IPS-18a (cell line): Measurements from ENCODE around the gene SLC1A4.

Experiments used
- H3K27ac ChIP-seq: one replicate; pipeline ENCODE4 v1.5.1; 2013; ENCODE audit warnings: low read length
- H3K27me3 ChIP-seq: one replicate; pipeline ENCODE4 v1.6.1; 2013; ENCODE audit warnings: mild to moderate bottlenecking, low read length; ENCODE audit not compliant: control insufficient read depth, insufficient read depth
- H3K36me3 ChIP-seq: one replicate; pipeline ENCODE4 v1.6.1; 2013; ENCODE audit warnings: low read depth, low read length; ENCODE audit not compliant: control insufficient read depth
- H3K4me1 ChIP-seq: one replicate; pipeline ENCODE4 v1.6.1; 2013; ENCODE audit warnings: low read depth, low read length; ENCODE audit not compliant: control insufficient read depth
- H3K4me3 ChIP-seq: one replicate; pipeline ENCODE4 v1.5.1; 2013; ENCODE audit warnings: low read length
- H3K9ac ChIP-seq: one replicate; pipeline ENCODE4 v1.6.1; 2013; ENCODE audit warnings: mild to moderate bottlenecking, low read length, moderate library complexity
- H3K9me3 ChIP-seq: one replicate; pipeline ENCODE4 v1.6.1; 2013; ENCODE audit warnings: low read depth, low read length; ENCODE audit not compliant: control insufficient read depth

SLC1A4 gene

DNA sequence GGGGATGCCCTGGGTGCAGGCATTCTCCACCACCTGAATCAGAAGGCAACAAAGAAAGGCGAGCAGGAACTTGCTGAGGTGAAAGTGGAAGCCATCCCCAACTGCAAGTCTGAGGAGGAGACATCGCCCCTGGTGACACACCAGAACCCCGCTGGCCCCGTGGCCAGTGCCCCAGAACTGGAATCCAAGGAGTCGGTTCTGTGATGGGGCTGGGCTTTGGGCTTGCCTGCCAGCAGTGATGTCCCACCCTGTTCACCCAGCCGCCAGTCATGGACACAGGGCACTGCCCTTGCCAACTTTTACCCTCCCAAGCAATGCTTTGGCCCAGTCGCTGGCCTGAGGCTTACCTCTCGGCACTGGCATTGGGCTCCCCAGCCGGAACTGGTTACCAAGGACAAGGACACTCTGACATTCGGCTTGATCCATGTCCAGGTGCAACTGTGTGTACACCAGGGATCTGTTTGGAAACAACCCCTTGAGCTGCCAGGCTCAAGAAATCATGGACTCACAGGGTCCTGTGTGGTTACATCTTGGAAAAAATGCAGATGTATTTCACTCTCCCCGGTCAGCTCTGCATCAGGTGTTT, 31.8 kb downstream of the SLC1A4 start:
- no peaks in the 10 kb centered on the region for H3K4me1 ChIP-seq
- no peak overlapping the region for H3K27ac ChIP-seq
- no peaks in the 10 kb centered on the region for H3K27me3 ChIP-seq
- no peaks in the 10 kb centered on the region for H3K9me3 ChIP-seq
- no peaks in the 10 kb centered on the region for H3K36me3 ChIP-seq
- H3K9ac ChIP-seq, result no peak overlapping the region
- no peak overlapping the region for H3K4me3 ChIP-seq

- Histone ChIP-seq H3K9ac (no peak overlapping the region), H3K4me3 (no peak overlapping the region), H3K36me3 (no peaks in the 10 kb centered on the region), H3K4me1 (no peaks in the 10 kb centered on the region), H3K9me3 (no peaks in the 10 kb centered on the region), H3K27ac (no peak overlapping the region), H3K27me3 (no peaks in the 10 kb centered on the region)
Observed at GRCh38 chr2:65021709-65022108, 32.5 kb downstream of the SLC1A4 start.

- no peaks in the 10 kb centered on the region for H3K36me3 ChIP-seq
- no peak overlapping the region for H3K27ac ChIP-seq
- no peak overlapping the region for H3K9ac ChIP-seq
- no peaks in the 10 kb centered on the region for H3K9me3 ChIP-seq
- no peak overlapping the region for H3K4me3 ChIP-seq
- no peaks in the 10 kb centered on the region for H3K27me3 ChIP-seq
- H3K4me1 ChIP-seq, result no peaks in the 10 kb centered on the region
Observed at GRCh38 chr2:65022189-65022588, 33.0 kb downstream of the SLC1A4 start.

- H3K27ac ChIP-seq, result no peak overlapping the region
- H3K36me3 ChIP-seq, result no peaks in the 10 kb centered on the region
- no peak overlapping the region for H3K4me3 ChIP-seq
- H3K9ac ChIP-seq, result no peak overlapping the region
- no peaks in the 10 kb centered on the region for H3K4me1 ChIP-seq
- H3K9me3 ChIP-seq, result no peaks in the 10 kb centered on the region
- H3K27me3 ChIP-seq, result no peaks in the 10 kb centered on the region
Observed at GRCh38 chr2:65023742-65024141, 34.5 kb downstream of the SLC1A4 start.

DNA sequence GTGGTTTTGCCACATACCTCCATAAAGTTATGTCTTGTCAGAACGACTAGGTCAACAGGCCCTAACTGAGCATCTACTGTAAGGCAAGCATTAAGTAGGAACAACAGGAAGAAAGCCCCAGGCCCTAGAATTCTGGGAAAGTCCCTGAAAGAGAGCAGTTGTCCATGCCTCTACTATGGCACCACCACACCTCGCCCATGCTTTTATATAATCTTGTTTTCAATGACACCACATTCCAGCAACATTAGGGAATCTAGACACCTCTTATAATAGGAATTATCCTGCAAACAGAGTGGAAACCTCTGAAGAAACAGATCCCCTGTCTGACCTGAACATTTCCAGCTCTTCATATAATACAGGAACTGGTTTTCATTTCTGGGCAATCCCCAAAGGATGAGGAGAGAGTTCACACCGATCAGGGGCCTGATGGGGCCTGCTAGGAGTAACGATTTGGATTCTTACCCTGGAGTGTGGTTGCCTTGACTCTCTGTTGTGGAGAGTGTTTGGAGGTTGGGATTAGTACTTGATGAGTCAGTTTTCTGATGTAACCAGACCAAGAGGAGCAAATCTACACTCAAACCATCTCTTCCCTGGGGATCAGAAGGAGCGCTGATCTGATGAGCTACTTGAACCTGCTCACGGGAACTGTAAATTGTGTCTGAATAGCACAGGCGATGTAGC, 35.1 kb downstream of the SLC1A4 start:
- Histone ChIP-seq H3K9me3 (no peaks in the 10 kb centered on the region), H3K4me3 (no peak overlapping the region), H3K4me1 (no peaks in the 10 kb centered on the region), H3K27ac (no peak overlapping the region), H3K27me3 (no peaks in the 10 kb centered on the region), H3K36me3 (no peaks in the 10 kb centered on the region), H3K9ac (no peak overlapping the region)

DNA sequence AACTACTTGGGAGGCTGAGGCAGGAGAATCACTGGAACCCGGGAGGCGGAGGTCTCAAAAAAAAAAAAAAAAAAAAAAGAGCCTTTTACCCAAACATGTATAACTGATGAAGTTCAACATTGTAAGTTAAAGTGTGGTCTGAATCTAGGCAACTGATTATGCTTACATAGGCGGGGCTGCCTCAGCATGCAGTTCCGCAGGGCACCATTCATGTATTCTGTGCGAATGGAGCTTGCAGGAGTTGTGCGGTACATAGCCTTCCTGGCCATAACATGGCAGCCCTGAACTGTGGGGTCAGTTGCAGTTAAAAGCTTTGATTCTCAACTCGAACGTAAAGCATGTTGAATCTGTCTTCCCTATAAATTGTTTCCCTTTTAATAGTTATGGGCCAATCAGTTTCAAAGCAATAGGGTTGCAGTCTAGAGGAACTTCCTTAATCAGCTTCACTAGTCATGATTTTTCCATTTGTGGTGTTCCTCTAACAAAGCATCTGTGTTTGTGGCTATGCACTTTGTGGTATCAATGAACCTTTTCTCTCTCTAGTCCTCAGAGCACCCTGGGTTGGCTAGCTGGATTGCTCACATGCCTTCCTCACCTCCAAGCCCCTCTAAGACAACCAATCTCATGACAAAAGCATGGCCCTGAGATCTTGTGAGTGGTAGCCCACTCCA, 36.4 kb downstream of the SLC1A4 start:
- H3K27ac ChIP-seq, result no peak overlapping the region
- H3K9ac ChIP-seq, result no peak overlapping the region
- H3K9me3 ChIP-seq, result no peaks in the 10 kb centered on the region
- peaks cover 2% of the 10 kb centered on the region for H3K4me1 ChIP-seq
- H3K36me3 ChIP-seq, result no peaks in the 10 kb centered on the region
- no peaks in the 10 kb centered on the region for H3K27me3 ChIP-seq
- H3K4me3 ChIP-seq, result no peak overlapping the region

GRCh38 chr2:65026154-65026553, 37.0 kb downstream of the SLC1A4 start:
- Histone ChIP-seq H3K36me3 (no peaks in the 10 kb centered on the region), H3K27ac (no peak overlapping the region), H3K27me3 (no peaks in the 10 kb centered on the region), H3K9me3 (no peaks in the 10 kb centered on the region), H3K4me1 (peaks cover 7% of the 10 kb centered on the region), H3K4me3 (no peak overlapping the region), H3K9ac (no peak overlapping the region)

DNA sequence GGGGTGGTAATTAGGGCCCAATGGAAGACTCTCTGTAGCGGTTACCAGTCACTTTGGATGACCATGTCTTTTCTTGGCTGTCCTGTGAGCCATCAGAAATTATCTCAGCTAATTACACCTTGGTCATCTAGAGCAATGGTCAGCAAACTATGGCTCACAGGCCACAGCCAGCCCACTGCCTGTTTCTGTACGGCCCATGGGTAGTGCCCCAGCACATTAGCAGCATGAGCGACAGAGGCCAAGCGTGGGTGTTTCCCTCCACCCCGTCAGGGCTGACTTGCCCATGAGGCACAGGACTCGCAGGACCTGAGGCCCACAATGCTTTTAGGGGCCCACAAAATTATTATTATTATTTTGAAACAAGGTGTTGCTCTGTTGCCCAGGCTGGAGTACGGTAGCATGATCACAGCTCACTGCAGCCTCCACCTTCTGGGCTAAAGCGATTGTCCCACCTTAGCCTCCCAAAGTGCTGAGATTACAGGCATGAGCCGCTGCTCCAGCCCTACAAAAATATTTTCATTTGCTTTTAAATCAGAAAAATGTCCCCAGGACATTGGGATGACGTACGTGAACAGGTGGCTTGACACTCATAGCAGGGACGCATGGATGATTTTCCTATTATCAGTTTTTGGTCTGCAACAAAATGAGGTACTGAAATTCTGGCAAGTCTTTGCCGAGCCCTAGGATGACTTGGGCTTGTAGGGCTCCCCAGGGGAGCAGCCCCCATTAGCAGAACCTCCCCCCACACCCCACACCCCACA, 37.7 kb downstream of the SLC1A4 start:
- H3K36me3 ChIP-seq, result no peaks in the 10 kb centered on the region
- H3K4me1 ChIP-seq, result peaks cover 15% of the 10 kb centered on the region
- no peak overlapping the region for H3K4me3 ChIP-seq
- H3K27me3 ChIP-seq, result no peaks in the 10 kb centered on the region
- no peaks in the 10 kb centered on the region for H3K9me3 ChIP-seq
- H3K9ac ChIP-seq, result no peak overlapping the region
- no peak overlapping the region for H3K27ac ChIP-seq

GRCh38 chr2:65027616-65028244, 38.5 kb downstream of the SLC1A4 start:
- no peak overlapping the region for H3K27ac ChIP-seq

DNA sequence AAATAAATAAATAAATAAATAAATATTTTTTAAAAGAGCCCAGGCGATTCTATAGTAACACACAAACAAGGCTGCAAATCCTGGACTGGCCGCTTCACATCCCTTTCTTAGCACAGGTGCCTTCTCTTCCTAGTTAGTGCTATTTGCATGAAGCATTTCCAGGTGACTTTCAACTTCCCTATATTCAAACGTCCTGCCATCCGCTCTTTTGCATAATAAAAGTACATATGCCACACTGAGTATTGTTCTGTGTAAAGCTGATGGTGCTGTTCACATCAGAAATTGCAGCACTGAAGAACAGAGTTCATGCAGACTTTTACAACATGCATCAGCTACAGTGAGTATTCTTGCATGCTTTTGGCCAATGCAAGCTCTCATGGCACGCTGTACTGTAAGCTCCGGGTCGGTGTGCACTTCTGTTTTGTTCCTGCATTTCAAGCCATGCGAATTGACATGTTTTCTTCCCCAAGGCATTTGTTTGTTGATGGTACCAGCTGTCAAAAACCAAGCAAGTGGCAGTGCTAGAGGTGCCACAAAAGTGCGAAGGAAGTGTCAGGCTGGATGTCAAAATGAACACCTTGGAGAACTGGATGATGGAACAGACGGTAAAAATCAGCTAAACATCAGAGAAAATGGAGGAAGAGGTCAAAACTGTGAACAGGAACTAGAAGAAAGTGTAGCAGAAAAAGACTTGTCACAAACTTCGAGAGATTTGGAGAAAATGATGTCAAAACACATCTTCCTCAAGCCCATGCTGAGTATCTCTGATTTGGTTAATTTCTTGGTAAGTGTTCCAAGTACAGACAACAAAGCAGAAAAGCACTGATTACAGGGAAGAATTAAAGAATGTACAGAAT, 41.5 kb downstream of the SLC1A4 start:
- no peaks in the 10 kb centered on the region for H3K27me3 ChIP-seq
- H3K4me3 ChIP-seq, result peak overlapping the region; percentile 25
- peaks cover 21% of the 10 kb centered on the region for H3K4me1 ChIP-seq
- no peak overlapping the region for H3K27ac ChIP-seq
- no peaks in the 10 kb centered on the region for H3K36me3 ChIP-seq
- H3K9ac ChIP-seq, result no peak overlapping the region
- H3K9me3 ChIP-seq, result no peaks in the 10 kb centered on the region

More at GRCh38 chr2:65027616-65028244, 38.5 kb downstream of the SLC1A4 start:
- Histone ChIP-seq H3K27me3 (no peaks in the 10 kb centered on the region), H3K9me3 (no peaks in the 10 kb centered on the region), H3K9ac (no peak overlapping the region), H3K4me1 (peaks cover 21% of the 10 kb centered on the region), H3K36me3 (no peaks in the 10 kb centered on the region), H3K4me3 (no peak overlapping the region)
